Tibial artery (tissue), 4 donors: ENCODE measurements around the gene HADHA.

Source experiments
- DNase-seq, 2 donors: peaks; one replicate each; pipeline ENCODE4 v3.0.0-alpha.2; 2019
- H3K27ac ChIP-seq, 2 donors: fragments of 200-600 bp; sonication (generic) in 1 of 2; 1 replicate in 1 of 2; 2 replicates in 1 of 2; pipeline ENCODE4 v1.5.1; 2018 to 2019; ENCODE audit warnings: mild to moderate bottlenecking in 1 of 2
- H3K27me3 ChIP-seq, 2 donors: fragments of 200-600 bp; sonication (generic) in 1 of 2; one replicate each; pipeline versions ENCODE4 v1.5.1 to v1.6.0; 2016 to 2019
- H3K36me3 ChIP-seq, 3 donors: fragments of 200-600 bp; sonication (generic) in 2 of 3; one replicate each; pipeline ENCODE4 v1.5.1; 2016 to 2019; ENCODE audit warnings: mild to moderate bottlenecking in 2 of 3
- H3K4me1 ChIP-seq, 4 donors: fragments of 200-600 bp; sonication (generic) in 2 of 4; 1 replicate in 3 of 4; 2 replicates in 1 of 4; pipeline ENCODE4 v1.5.1; 2016 to 2019
- H3K4me3 ChIP-seq, 2 donors: fragments of 200-600 bp; sonication (generic) in 1 of 2; 1 replicate in 1 of 2; 2 replicates in 1 of 2; pipeline ENCODE4 v1.5.1; 2018 to 2019; ENCODE audit warnings: mild to moderate bottlenecking in 2 of 2
- H3K9me3 ChIP-seq, 3 donors: fragments of 200-600 bp; sonication (generic) in 1 of 3; one replicate each; pipeline ENCODE4 v1.5.1; 2016 to 2019
- CTCF ChIP-seq, 2 experiments: fragments of 200-600 bp in 1 of 2; fragments of 450-650 bp in 1 of 2; IDR thresholded peaks; one replicate each; pipeline ENCODE4 v1.5.1; 2017 to 2019; ENCODE audit warnings: antibody characterized with exemption in 2 of 2, mild to moderate bottlenecking in 1 of 2, moderate library complexity in 1 of 2
- intact Hi-C: fragments of 100-400 bp; cut with DNase I; formaldehyde crosslinking; loops from one replicate; pipeline ENCODE4 v1.15.0; 2023; ENCODE audit warnings: low total_unique reads

Gene HADHA

DNA sequence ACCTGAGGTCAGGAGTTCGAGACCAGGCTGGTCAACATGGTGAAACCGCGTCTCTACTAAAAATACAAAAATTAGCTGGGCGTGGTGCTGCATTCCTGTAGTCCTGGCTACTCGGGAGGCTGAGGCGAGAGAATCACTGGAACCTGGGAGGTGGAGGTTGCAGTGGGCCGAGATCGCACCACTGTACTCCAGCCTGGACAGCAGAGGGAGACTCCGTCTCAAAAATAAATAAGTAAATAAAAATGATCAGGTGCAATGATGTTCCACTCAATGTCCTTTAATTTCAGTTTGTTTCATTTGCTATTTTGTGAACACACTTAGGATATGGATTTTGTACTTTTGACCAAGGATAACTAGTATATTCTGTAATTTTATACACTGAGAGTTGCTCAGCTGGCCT, 9.3 kb downstream of the HADHA start:
- intact Hi-C loops: no loop called here
- no peak for DNase-seq
- H3K27ac ChIP-seq: no peak overlapping the region
- H3K4me3 ChIP-seq: no peak overlapping the region
- H3K9me3 ChIP-seq: no peaks in the 10 kb centered on the region
- H3K27me3 ChIP-seq: no peaks in the 10 kb centered on the region
- peak; percentile 15 to 24 for TF ChIP-seq CTCF (IDR thresholded peaks at IDR 0.05)
- peaks cover 77 to 82% (median 80%) of the 10 kb centered on the region in 3 donors for H3K36me3 ChIP-seq
- no peaks in the 10 kb centered on the region for H3K4me1 ChIP-seq

DNA sequence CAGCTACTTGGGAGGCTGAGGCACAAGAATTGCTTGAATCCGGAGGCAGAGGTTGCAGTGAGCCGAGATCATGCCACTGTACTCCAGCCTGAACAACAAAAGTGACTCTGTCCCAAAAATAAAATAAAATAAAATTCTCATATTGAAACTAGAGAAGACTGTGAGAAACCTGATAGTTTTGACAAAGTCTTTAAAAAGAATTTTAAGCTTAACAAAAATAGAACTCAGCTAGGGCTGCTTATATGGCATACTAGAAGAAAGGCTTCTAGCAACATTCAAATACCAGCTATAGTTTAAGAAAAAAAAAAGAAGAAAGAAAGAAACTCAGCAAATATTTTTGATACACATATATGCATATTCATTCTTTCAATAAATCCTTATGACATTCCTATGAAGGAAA, 13.6 kb downstream of the HADHA start:
- Histone ChIP-seq H3K4me3 (no peak overlapping the region), H3K9me3 (no peaks in the 10 kb centered on the region), H3K36me3 (peaks cover 90 to 96% (median 90%) of the 10 kb centered on the region in 3 donors), H3K27ac (no peak overlapping the region), H3K27me3 (no peaks in the 10 kb centered on the region), H3K4me1 (no peaks in the 10 kb centered on the region)
- no peak for TF ChIP-seq CTCF (IDR thresholded peaks at IDR 0.05)
- intact Hi-C loops: no loop called here
- no peak for DNase-seq

GRCh38 chr2:26229595-26229994, 14.8 kb downstream of the HADHA start:
- no peak for TF ChIP-seq CTCF (IDR thresholded peaks at IDR 0.05)
- DNase-seq: no peak
- Histone ChIP-seq H3K36me3 (peaks cover 78 to 88% (median 83%) of the 10 kb centered on the region in 3 donors), H3K27ac (no peak overlapping the region), H3K4me1 (no peaks in the 10 kb centered on the region), H3K4me3 (no peak overlapping the region), H3K27me3 (no peaks in the 10 kb centered on the region), H3K9me3 (no peaks in the 10 kb centered on the region)
- intact Hi-C loops: no loop called here

GRCh38 chr2:26224095-26224494, 20.3 kb downstream of the HADHA start:
- Histone ChIP-seq H3K4me3 (no peak overlapping the region), H3K9me3 (no peaks in the 10 kb centered on the region), H3K27me3 (no peaks in the 10 kb centered on the region), H3K36me3 (peaks cover 37 to 67% (median 42%) of the 10 kb centered on the region in 3 donors), H3K4me1 (no peaks in the 10 kb centered on the region), H3K27ac (no peak overlapping the region)
- DNase-seq: no peak
- no peak for TF ChIP-seq CTCF (IDR thresholded peaks at IDR 0.05)
- intact Hi-C loops: no loop called here

GRCh38 chr2:26223018-26223417, 21.4 kb downstream of the HADHA start:
- no peak for DNase-seq
- TF ChIP-seq CTCF (IDR thresholded peaks at IDR 0.05): no peak
- Histone ChIP-seq H3K27ac (no peak overlapping the region), H3K27me3 (no peaks in the 10 kb centered on the region), H3K9me3 (no peaks in the 10 kb centered on the region), H3K36me3 (peaks cover 28 to 64% (median 33%) of the 10 kb centered on the region in 3 donors), H3K4me1 (no peaks in the 10 kb centered on the region), H3K4me3 (no peak overlapping the region)
- intact Hi-C loops: no loop called here

DNA sequence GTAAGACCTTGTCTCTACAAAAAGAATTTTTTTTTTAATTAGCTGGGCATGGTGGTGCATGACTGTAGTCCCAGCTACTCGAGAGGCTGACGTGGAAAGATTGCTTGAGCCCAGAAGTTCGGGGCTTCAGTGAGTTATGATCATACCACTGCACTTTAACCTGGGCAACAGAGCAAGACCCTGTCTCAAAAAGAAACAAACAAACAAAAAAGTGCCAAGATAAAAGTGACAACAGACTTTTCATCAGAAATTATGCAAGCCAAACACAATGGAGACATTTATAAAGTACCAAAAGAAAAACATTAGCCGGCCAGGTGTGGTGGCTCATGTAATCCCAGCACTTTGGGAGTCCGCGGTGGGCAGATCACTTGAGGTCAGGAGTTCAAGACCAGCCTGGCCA, 26.7 kb downstream of the HADHA start:
- Histone ChIP-seq H3K4me1 (no peaks in the 10 kb centered on the region), H3K4me3 (no peak overlapping the region), H3K27ac (no peak overlapping the region), H3K36me3 (peaks cover 43 to 93% (median 46%) of the 10 kb centered on the region in 3 donors), H3K27me3 (no peaks in the 10 kb centered on the region), H3K9me3 (no peaks in the 10 kb centered on the region)
- no peak for TF ChIP-seq CTCF (IDR thresholded peaks at IDR 0.05)
- intact Hi-C loops: no loop called here
- no peak for DNase-seq
